ENCODE measurements around the gene PTPRN2.

The PTPRN2 gene

DNA sequence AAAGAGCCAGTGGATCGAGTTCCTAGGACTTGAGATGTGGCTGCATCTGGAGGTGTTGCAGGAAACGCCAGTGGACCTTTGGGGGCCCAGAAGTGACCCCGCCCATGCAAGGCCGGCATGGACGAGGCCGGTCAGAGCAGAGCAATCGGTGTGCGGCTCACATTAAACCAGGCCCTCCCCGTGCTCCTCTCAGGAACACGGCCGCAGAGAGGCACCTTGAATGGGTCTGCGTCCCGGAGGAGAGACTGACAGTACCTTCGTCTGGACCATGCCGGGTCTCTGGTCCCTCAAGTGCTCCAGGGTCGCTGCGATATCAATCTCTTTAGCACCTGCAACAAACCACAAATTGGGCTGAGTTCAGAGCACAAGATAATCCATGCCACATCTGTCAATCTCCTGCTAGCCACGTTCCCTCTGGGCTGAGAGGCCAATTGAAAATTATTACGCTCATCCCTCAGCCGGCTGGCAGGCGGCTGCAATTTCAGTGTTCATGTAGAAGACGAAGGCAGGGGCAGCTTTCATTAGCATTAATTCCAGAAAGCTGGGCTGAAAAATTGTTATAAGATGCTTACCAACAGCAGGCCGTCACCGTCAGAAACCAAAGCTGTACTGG lies 1038.8 kb downstream of the PTPRN2 start:
- Mint-ChIP-seq H3K9me3 (no peaks in the 10 kb centered on the region), H3K4me1 (peaks cover 13% of the 10 kb centered on the region), H3K4me3 (no peak overlapping the region), H3K27ac (no peak overlapping the region), H3K36me3 (peaks cover 2% of the 10 kb centered on the region), H3K27me3 (no peaks in the 10 kb centered on the region)

DNA sequence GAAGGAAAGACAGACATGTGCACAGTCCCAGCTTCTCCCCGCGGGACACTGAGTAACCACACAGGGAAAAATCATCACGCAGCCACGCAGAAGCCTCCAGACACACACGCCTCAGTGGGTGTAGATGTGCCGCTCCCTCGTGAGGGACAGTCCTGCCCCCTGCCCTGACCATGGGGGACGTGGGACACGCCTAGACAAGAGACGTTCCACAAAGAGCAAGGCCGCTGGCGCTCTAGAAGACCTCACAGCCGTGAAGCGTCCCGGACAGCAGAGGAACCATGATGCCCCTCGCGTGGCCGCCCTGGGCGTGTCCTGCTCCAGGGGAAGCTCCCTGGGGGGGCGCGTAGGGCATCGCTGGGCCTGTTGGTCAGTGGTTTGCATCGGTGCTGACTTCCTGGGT lies 1040.0 kb downstream of the PTPRN2 start:
- H3K27me3 Mint-ChIP-seq = no peaks in the 10 kb centered on the region
- no peak overlapping the region for H3K27ac Mint-ChIP-seq
- no peaks in the 10 kb centered on the region for H3K9me3 Mint-ChIP-seq
- peaks cover 16% of the 10 kb centered on the region for H3K4me1 Mint-ChIP-seq
- peaks cover 2% of the 10 kb centered on the region for H3K36me3 Mint-ChIP-seq
- H3K4me3 Mint-ChIP-seq = no peak overlapping the region

DNA sequence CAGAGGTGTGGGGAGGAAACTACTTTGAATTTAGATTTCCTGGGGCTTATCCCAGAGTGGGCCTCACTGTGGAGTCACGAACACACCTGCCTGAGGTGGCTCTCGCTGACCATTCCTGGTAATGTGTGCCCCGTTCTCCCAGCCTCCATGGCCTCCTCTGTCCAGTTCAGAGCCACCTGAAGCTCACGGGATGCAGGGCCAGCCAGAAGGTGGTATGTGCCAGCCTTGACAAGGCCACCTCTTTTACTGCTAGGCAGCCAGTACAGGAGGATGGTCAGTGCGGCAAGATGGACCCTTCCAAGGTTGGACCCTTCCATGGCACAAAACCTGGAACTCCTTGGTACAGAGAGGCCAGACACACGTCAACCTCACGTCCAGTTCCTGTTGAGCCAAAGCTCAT lies 1040.5 kb downstream of the PTPRN2 start:
- Mint-ChIP-seq H3K36me3 (peaks cover 2% of the 10 kb centered on the region), H3K9me3 (no peaks in the 10 kb centered on the region), H3K27ac (no peak overlapping the region), H3K27me3 (no peaks in the 10 kb centered on the region), H3K4me3 (no peak overlapping the region), H3K4me1 (peaks cover 16% of the 10 kb centered on the region)

DNA sequence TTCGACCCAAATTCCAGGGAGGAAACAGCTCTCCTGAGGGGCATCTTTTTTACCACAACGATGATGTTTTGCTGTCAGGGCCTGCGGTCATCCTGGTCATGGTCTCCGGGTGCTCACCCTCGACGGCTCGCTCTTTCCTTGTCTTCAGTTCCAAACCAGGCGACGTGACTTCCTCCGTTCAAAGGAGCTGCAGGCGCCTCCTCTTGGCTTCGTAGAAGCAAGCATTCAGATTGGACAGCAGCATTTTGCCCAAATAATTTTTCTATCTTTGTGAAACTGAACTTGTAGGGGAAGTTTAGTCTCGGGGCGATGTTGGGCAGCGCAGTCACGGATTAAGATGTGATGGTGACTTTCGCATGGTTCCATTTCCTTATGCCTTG lies 1042.0 kb downstream of the PTPRN2 start:
- peaks cover 16% of the 10 kb centered on the region for H3K4me1 Mint-ChIP-seq

DNA sequence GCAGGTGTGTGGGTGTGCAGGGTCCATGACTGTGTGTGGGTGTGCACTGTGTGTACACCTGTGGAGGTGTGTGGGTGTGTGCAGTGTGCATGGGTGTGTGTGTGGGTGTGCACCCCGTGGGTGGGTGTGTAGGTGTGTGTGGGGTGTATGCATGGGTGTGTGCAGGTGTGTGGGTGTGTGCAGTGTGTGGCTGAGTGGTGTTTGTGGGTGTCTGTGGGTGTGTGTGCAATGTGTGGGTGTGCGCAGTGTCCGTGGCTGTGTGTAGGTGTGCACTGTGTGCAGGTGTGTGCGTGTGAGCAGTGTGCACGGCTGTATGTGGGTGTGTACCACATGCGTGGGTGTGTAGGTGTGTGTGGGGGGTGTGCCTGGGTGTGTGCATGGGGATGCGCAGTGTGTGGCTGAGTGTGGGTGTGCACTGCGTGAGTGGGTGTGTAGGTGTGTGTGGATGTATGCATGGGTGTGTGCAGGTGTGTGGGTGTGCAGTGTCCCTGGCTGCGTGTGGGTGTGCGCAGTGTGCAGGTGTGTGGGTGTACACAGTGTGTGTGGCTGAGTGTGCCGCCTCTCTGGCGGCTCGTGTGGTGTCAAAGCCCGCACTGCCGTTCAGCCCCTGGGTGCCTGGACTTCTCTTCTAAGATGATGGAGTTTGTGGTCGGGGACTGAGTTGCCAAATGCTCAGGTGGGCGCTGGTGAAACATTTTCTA lies 1042.5 kb downstream of the PTPRN2 start:
- Mint-ChIP-seq H3K4me3 (no peak overlapping the region), H3K4me1 (peaks cover 16% of the 10 kb centered on the region), H3K27ac (no peak overlapping the region), H3K27me3 (no peaks in the 10 kb centered on the region), H3K9me3 (no peaks in the 10 kb centered on the region), H3K36me3 (peaks cover 2% of the 10 kb centered on the region)

More for the DNA sequence above, 1042.0 kb downstream of the PTPRN2 start:
- Mint-ChIP-seq H3K27ac (no peak overlapping the region), H3K27me3 (no peaks in the 10 kb centered on the region), H3K4me3 (no peak overlapping the region), H3K36me3 (peaks cover 2% of the 10 kb centered on the region), H3K9me3 (no peaks in the 10 kb centered on the region)

DNA sequence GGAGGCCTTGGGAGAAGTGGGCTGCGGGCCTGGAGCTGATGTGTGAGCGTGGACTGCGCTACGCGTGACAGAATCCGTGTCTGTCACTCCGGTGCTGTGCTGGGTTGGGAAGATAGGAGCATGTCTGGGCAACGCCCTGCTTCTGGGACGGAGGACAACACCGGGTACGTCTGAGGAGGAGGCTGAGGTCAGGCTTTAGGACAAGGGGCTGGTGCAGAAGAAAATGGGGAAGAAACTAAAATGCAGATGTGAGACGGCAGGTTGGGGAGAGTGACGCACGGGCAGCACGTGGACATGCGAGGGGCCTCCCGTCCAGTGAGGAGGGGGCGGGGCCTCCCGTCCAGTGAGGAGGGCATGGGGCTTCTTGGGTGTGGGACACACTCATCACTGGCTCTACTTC lies 1043.4 kb downstream of the PTPRN2 start:
- Mint-ChIP-seq H3K4me1 (peaks cover 16% of the 10 kb centered on the region), H3K36me3 (peaks cover 2% of the 10 kb centered on the region), H3K27me3 (no peaks in the 10 kb centered on the region), H3K4me3 (no peak overlapping the region), H3K27ac (peak overlapping the region; percentile 52), H3K9me3 (no peaks in the 10 kb centered on the region)

DNA sequence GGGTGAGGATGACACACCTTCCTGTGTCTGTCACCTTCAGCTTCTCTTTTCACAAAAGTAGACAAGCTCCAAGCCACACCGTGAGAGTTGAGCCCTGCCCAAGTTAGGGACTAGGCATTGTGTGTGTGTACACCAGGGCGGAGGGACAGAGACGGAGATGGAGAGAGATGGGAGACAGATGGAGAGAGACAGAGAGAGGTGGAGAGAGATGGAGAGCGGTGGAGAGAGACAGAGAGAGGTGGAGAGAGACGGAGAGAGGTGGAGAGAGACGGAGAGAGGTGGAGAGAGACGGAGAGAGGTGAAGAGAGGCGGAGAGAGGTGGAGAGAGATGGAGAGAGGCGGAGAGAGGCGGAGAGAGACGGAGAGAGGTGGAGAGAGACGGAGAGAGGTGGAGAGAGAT lies 1043.8 kb downstream of the PTPRN2 start:
- Mint-ChIP-seq H3K4me3 (no peak overlapping the region), H3K27me3 (no peaks in the 10 kb centered on the region), H3K9me3 (no peaks in the 10 kb centered on the region), H3K36me3 (peaks cover 2% of the 10 kb centered on the region), H3K4me1 (peaks cover 16% of the 10 kb centered on the region), H3K27ac (no peak overlapping the region)

DNA sequence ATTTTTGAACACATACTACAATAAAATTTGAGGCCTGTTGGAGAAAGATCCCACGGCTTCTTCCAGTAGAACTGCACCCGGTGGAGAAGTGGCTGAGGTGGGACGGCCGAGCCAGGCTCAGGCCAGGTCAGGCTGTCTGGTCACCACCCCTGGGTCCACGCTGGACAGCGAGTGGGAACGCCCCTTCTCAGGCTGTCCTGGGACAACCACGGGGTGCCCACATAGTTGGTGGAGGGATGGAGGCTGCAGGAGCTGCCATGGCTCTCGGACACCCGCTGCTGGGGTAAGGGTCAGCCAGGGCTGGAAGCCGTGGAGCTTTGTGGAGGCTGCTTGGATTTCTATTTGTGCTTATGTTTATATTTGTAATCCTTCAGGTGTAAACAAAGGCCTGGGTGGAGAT lies 1044.3 kb downstream of the PTPRN2 start:
- H3K27me3 Mint-ChIP-seq = no peaks in the 10 kb centered on the region
- no peaks in the 10 kb centered on the region for H3K9me3 Mint-ChIP-seq
- peaks cover 16% of the 10 kb centered on the region for H3K4me1 Mint-ChIP-seq
- no peak overlapping the region for H3K4me3 Mint-ChIP-seq
- H3K36me3 Mint-ChIP-seq = peaks cover 2% of the 10 kb centered on the region
- no peak overlapping the region for H3K27ac Mint-ChIP-seq

DNA sequence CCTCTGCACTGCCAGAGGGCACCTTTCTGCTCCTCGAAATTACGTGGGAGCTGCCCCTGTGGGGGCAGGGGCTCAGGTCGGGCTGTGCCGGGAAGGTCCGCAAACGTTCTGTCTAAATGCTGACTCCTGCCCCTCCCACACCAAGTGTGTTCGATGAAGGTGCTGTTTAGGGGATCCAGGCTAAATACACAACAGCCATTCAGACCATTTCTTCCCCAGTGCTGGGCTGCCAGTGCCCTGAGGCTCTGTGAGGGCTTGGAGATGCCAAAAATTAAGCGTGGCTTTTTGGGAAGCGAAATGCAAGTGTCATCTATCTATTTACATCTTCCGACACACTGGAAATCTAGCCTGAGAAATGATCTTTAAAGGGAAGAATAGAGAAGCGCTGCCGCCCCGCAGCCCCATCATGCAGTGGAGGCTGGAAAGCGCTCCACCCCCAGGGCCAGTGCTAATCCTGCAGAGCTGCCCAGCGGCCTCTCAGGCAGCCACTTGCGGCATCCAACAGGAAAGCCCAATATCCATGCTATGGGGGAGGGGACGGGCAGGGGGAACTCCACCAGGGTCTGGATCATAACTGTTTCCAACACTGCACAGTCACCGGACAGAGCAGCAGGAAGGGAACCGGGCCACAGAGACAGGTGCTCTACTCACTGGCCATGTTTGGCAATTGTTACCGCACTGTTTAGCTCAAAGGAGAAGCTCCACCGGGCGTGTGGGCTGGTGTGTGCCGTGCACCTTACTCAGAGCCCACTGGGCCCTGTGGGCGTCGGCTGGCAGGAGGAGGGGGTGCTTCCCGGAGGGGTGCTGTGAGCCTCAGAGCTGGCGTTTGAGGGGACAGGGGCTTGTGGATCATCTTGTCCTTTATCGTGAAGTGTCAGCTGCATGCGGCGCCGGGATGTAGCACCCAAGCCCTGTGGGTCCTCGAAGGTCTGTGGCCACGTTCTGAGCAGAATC lies 1045.3 kb downstream of the PTPRN2 start:
- Mint-ChIP-seq H3K27me3 (no peaks in the 10 kb centered on the region), H3K9me3 (no peaks in the 10 kb centered on the region), H3K27ac (no peak overlapping the region), H3K4me3 (no peak overlapping the region), H3K4me1 (peaks cover 16% of the 10 kb centered on the region), H3K36me3 (peaks cover 2% of the 10 kb centered on the region)

DNA sequence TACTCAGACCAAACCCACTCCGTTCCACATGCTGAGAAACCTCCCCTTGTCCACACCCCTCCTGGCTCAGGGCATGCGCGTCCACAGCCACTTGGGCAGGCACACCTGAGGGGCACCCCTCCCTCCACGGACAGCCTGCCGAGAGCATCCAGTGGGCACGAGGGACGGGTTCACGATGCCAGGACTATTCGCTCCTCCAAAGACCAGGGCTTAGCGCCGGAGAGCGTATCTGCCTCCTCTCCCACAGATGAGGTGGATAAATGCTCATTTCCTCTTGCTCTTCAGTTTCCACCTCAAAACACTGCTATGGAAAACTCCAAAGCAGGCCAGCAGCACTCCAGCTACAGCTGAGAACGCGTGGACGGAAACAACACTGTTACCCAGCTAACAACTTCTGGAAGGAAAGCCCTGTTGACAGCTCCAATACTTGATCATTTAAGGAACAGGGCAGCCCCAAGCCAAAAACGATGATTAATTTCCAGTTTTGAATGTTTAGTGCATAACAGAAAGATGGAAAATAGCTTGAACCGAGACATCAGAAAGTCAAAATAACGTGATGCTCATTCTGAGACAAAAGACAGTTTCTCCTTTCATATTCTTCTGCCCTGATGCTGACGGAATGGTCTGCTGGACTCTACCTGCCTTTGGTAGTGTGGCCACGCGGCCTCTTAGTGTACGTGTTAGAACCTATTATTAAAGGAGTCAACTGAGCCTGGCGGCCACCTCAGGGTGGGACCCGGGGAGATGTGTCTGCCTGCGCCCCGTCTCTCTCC lies 1046.1 kb downstream of the PTPRN2 start:
- Mint-ChIP-seq H3K9me3 (no peaks in the 10 kb centered on the region), H3K4me3 (no peak overlapping the region), H3K27me3 (no peaks in the 10 kb centered on the region), H3K27ac (no peak overlapping the region), H3K4me1 (peaks cover 16% of the 10 kb centered on the region), H3K36me3 (peaks cover 2% of the 10 kb centered on the region)

DNA sequence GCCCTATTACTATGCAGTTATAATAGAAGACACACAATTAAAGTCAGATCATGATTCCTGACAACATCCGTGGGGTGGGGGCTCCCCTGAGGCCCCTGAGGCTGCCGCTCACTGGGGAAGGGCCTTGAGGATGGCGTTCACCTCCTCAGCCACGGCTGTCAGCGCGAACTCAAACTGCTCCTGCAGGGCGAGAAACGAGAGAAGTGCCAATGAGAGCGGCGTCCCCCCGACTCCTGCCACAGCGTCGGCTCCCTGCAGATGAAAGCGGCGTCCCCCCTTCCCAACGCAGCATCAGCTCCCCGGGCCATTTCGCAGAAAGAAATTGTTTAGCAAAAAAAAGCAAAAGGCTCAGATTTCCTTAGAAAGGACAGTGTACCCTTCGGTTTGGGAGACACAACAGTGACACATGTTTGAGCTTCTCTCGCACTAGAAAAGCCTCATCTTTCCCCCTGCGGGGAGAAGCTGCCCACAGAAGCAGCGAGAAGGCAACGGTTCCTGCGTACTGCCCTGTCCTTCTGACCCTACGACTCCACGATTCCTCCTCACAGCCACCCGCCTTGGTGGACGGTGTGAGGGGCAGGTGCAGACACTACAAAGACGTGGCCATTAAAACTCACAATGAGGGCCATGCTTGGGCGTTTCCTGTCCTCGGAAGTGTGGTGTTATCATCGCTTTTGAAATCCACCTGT lies 1046.9 kb downstream of the PTPRN2 start:
- H3K36me3 Mint-ChIP-seq = peaks cover 2% of the 10 kb centered on the region
- no peaks in the 10 kb centered on the region for H3K27me3 Mint-ChIP-seq
- peaks cover 16% of the 10 kb centered on the region for H3K4me1 Mint-ChIP-seq
- no peaks in the 10 kb centered on the region for H3K9me3 Mint-ChIP-seq
- H3K27ac Mint-ChIP-seq = no peak overlapping the region
- H3K4me3 Mint-ChIP-seq = no peak overlapping the region

DNA sequence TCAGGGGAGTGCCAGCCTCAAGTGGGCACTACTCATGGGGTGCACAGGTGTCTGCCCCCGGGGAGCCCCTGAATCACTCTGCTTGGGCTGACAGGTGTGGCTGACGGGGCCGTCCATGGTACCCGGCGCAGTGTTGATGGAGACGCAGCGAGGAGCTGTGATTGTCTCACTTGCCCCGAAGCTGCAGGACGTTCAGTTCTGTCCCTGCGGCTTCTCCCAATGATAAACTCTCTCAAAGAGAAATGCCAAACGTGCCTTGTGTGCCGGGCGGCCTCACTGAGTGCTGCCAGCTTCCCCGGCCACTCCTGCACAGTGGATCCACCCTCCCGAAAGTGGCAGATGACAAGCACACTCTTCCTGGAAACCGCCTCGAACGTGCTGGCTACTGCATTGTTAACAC lies 1047.6 kb downstream of the PTPRN2 start:
- H3K27ac Mint-ChIP-seq = no peak overlapping the region
- no peaks in the 10 kb centered on the region for H3K27me3 Mint-ChIP-seq
- peaks cover 2% of the 10 kb centered on the region for H3K36me3 Mint-ChIP-seq
- no peak overlapping the region for H3K4me3 Mint-ChIP-seq
- no peaks in the 10 kb centered on the region for H3K9me3 Mint-ChIP-seq
- peaks cover 12% of the 10 kb centered on the region for H3K4me1 Mint-ChIP-seq

DNA sequence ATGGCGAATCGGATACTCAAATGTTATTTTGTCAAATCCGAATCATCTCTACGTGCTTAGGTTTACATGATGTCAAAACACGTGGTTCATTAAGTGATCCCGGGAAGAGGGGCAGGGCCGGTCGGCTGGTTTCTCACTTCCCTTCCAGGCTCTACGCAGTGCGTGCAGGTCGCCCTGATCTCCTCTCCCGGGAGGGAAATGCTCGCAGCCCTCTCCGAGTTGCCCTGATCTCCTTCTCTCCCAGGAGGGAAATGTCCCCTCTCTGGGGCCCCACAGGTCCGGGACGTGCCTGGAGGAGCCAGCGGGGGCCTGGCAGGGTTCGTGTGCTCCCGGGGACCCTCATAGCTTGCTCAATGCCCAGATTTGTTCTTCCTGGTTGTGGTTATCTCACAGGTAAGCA lies 1048.1 kb downstream of the PTPRN2 start:
- H3K27me3 Mint-ChIP-seq = no peaks in the 10 kb centered on the region
- H3K4me1 Mint-ChIP-seq = peaks cover 7% of the 10 kb centered on the region
- H3K36me3 Mint-ChIP-seq = peaks cover under 1% of the 10 kb centered on the region
- no peak overlapping the region for H3K4me3 Mint-ChIP-seq
- H3K9me3 Mint-ChIP-seq = no peaks in the 10 kb centered on the region
- no peak overlapping the region for H3K27ac Mint-ChIP-seq

DNA sequence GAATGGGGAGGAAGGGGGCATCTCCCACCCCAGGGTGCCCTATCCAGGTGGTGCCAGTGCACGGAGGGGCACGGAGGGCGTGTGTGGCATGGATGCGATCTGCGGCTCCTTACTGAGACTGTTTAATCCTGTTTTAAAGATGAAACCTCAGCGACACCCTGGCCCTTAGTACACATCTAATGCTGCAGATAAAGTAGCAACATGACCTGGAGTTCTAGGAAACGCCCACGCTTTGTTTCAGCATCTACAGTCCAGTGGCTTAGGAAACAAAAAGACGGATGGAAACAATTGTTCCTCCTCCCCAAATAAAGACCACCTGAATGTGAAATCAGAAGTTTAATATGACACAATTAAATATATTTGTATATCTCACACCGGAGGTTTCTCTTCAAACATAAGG lies 1048.9 kb downstream of the PTPRN2 start:
- no peak overlapping the region for H3K4me3 Mint-ChIP-seq
- peaks cover 2% of the 10 kb centered on the region for H3K4me1 Mint-ChIP-seq
- H3K36me3 Mint-ChIP-seq = no peaks in the 10 kb centered on the region
- H3K27me3 Mint-ChIP-seq = no peaks in the 10 kb centered on the region
- H3K9me3 Mint-ChIP-seq = no peaks in the 10 kb centered on the region
- H3K27ac Mint-ChIP-seq = no peak overlapping the region

DNA sequence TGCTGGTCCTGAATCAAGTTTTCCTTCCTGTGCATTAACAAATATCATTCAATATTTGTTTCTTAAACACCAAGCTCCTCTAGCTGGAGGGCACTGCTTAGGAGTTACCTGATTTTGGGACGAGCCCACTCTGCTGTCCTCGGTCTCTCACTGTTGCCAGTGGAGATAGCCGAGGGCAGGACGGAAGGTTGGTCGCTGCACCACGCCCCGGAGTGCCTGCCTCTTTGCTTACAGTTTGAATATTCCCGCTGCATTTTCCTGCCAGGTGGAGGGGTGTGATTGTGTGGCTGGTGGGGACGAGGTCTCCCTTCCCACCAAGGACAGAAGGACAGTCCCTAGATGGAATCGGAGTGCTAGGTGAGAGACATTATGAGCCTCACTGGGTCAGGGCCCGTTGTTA lies 1049.3 kb downstream of the PTPRN2 start:
- Mint-ChIP-seq H3K4me3 (no peak overlapping the region), H3K27me3 (no peaks in the 10 kb centered on the region), H3K36me3 (no peaks in the 10 kb centered on the region), H3K4me1 (no peaks in the 10 kb centered on the region), H3K9me3 (no peaks in the 10 kb centered on the region), H3K27ac (no peak overlapping the region)
